Measurements from ENCODE around the gene LRRC4C.

The LRRC4C gene

GRCh38 chr11:41320238-41320637 is 139.2 kb downstream of the LRRC4C start:
- DNase-seq = no peak

GRCh38 chr11:41319434-41319833 is 140.0 kb downstream of the LRRC4C start:
- no peak for DNase-seq

GRCh38 chr11:41316751-41317150 is 142.7 kb downstream of the LRRC4C start:
- no peak for DNase-seq

- DNase-seq = no peak
Observed at GRCh38 chr11:41313226-41313625, 146.2 kb downstream of the LRRC4C start.

GRCh38 chr11:41309716-41310115 is 149.7 kb downstream of the LRRC4C start:
- DNase-seq = no peak

GRCh38 chr11:41309111-41309522 is 150.3 kb downstream of the LRRC4C start:
- DNase-seq = no peak

GRCh38 chr11:41308286-41308685 is 151.2 kb downstream of the LRRC4C start:
- no peak for DNase-seq

- DNase-seq = no peak
Observed at GRCh38 chr11:41307296-41308080, 152.0 kb downstream of the LRRC4C start.

GRCh38 chr11:41306431-41306830 is 153.0 kb downstream of the LRRC4C start:
- DNase-seq = peak; percentile 78

GRCh38 chr11:41301023-41301422 is 158.4 kb downstream of the LRRC4C start:
- DNase-seq = no peak

GRCh38 chr11:41289408-41289807 is 170.0 kb downstream of the LRRC4C start:
- no peak for DNase-seq

- DNase-seq = no peak
Observed at GRCh38 chr11:41286751-41287150, 172.7 kb downstream of the LRRC4C start.

GRCh38 chr11:41284354-41284753 is 175.1 kb downstream of the LRRC4C start:
- no peak for DNase-seq

- DNase-seq = no peak
Observed at GRCh38 chr11:41283191-41283930, 176.1 kb downstream of the LRRC4C start.

- no peak for DNase-seq
Observed at GRCh38 chr11:41282395-41282794, 177.1 kb downstream of the LRRC4C start.

GRCh38 chr11:41281131-41281742 is 178.2 kb downstream of the LRRC4C start:
- DNase-seq = no peak

GRCh38 chr11:41274831-41275230 is 184.6 kb downstream of the LRRC4C start:
- DNase-seq = no peak

GRCh38 chr11:41273908-41274307 is 185.5 kb downstream of the LRRC4C start:
- DNase-seq = no peak

GRCh38 chr11:41267451-41267850 is 192.0 kb downstream of the LRRC4C start:
- no peak for DNase-seq

- no peak for DNase-seq
Observed at GRCh38 chr11:41256041-41256440, 203.4 kb downstream of the LRRC4C start.

- no peak for DNase-seq
Observed at GRCh38 chr11:41254966-41255365, 204.5 kb downstream of the LRRC4C start.

GRCh38 chr11:41250408-41250935 is 209.0 kb downstream of the LRRC4C start:
- no peak for DNase-seq

GRCh38 chr11:41247621-41248020 is 211.8 kb downstream of the LRRC4C start:
- DNase-seq = no peak

- no peak for DNase-seq
Observed at GRCh38 chr11:41246399-41246745, 213.1 kb downstream of the LRRC4C start.
